Measurements from ENCODE around the gene NAV3. TPM values are rescaled to one million over a fixed set of nuclear protein-coding genes. Genes with fewer than 3 reads are reported as not detected.

NAV3 gene
- total RNA-seq, 2 donors from 2014 or later: 0.08 TPM; not detected in 1

DNA sequence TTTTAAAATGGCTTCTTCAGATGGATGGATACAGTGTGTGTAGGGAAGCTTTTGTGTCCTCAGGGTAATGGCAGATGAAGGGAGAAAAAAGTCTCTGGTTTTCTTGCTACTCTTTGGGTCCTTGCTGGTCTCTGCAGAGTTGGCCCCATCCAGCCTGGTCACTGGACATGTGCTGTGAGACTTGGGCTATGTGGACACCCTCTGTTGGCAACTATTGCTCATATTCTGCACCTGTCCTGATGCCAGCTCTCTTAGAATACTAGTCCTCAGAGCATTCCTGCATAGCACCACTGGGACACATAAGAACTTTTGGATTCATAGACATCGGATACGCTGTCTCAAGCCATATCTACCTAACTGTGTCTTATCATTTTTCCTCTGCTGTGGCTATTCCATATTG, 20.0 kb downstream of the NAV3 start:
- no peak overlapping the region for H3K27ac Mint-ChIP-seq
- H3K27me3 Mint-ChIP-seq: no peaks in the 10 kb centered on the region
- H3K36me3 Mint-ChIP-seq (ENCODE audit: low read depth): no peaks in the 10 kb centered on the region
- no peaks in the 10 kb centered on the region for H3K9me3 ChIP-seq (ENCODE audit: control insufficient read depth, low read length, poor library complexity, severe bottlenecking)
- no peak overlapping the region for H3K4me3 Mint-ChIP-seq
- DNase-seq: no peak
- ATAC-seq: no peak
- no peaks in the 10 kb centered on the region for H3K4me1 Mint-ChIP-seq

DNA sequence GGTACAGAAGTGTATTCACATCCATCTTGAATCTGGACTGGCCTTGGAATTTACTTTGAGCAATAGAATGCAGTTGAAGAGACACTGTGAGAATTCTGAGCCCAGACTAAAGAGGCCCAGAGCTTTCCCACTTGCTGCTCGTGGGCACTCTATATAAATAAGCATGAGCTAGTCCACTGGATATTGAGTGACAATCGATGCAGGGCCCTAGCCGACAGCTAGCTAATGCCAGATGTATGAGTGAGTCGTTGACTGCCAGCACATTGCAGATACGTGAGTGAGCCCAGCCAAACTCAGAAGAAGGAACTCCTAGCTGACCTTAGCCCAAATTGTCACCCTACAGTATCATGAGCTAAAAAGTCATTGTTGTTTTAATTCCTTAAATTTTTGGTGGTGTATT, 24.9 kb downstream of the NAV3 start:
- no peak for DNase-seq
- Mint-ChIP-seq H3K36me3 (ENCODE audit: low read depth) (no peaks in the 10 kb centered on the region), H3K27me3 (no peaks in the 10 kb centered on the region), H3K4me3 (no peak overlapping the region), H3K27ac (no peak overlapping the region), H3K4me1 (no peaks in the 10 kb centered on the region)
- no peaks in the 10 kb centered on the region for H3K9me3 ChIP-seq (ENCODE audit: control insufficient read depth, low read length, poor library complexity, severe bottlenecking)
- no peak for ATAC-seq

DNA sequence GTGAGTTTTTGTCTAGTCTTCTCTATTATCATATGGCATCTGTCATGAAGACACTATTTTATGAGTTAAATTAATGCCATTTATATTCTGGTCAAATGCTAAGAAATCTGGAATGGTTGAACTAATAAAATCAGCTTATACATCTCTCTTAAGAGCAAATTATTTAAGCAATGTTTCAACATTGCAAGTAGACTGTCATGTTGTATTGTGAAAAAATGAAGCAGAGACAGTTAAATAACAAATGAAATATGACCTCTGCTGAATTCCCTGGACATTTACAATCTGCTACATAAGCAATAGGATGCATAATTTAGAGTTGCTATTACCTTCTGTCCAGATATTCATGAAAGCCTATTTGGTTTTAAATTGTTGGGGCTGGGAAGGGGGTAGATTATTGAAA, 30.6 kb downstream of the NAV3 start:
- ATAC-seq (no peak), DNase-seq (no peak)
- Mint-ChIP-seq H3K36me3 (ENCODE audit: low read depth) (no peaks in the 10 kb centered on the region), H3K4me3 (no peak overlapping the region), H3K27me3 (no peaks in the 10 kb centered on the region), H3K4me1 (no peaks in the 10 kb centered on the region), H3K27ac (no peak overlapping the region)
- no peaks in the 10 kb centered on the region for H3K9me3 ChIP-seq (ENCODE audit: control insufficient read depth, low read length, poor library complexity, severe bottlenecking)

DNA sequence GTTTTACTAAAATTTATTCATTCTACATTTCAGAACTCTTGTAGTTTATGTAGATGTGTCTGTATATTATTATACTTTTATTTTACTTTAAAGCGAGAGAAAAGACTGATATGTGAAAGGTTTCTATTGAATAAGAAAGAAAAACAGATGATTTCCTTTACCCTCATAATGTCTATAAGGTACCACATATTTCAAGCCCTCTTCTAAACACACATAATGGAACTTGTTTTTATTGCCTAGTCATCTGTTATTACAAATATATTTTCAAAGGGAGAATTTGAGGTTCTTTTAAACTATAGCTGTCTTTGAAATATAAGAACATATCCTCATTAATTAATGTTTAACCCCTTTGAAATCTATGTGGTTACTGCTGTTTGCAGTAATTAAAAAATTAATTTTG, 34.5 kb downstream of the NAV3 start:
- no peaks in the 10 kb centered on the region for H3K9me3 ChIP-seq (ENCODE audit: control insufficient read depth, low read length, poor library complexity, severe bottlenecking)
- Mint-ChIP-seq H3K4me1 (no peaks in the 10 kb centered on the region), H3K27me3 (no peaks in the 10 kb centered on the region), H3K4me3 (no peak overlapping the region), H3K36me3 (ENCODE audit: low read depth) (no peaks in the 10 kb centered on the region), H3K27ac (no peak overlapping the region)
- no peak for DNase-seq
- no peak for ATAC-seq

DNA sequence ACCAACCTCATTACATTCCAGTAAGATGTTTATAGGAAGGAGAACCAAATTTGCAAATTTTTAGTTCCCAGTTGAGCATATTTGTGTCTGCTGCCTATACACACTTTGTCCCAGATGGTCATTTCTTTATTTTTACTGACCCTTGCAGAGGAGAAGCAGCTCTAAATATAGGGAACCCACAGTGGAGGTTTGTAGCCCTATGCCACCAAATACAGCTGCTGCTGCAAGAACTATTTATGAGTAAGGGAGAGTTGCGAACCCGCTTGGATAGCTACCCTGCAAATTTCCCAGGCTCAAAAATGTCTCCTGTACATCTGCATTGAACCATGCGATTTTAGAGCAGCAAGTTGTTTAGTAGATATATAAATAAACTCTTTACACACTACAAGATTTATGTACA, 48.2 kb downstream of the NAV3 start:
- H3K4me3 Mint-ChIP-seq: no peak overlapping the region
- no peaks in the 10 kb centered on the region for H3K27me3 Mint-ChIP-seq
- H3K27ac Mint-ChIP-seq: no peak overlapping the region

DNA sequence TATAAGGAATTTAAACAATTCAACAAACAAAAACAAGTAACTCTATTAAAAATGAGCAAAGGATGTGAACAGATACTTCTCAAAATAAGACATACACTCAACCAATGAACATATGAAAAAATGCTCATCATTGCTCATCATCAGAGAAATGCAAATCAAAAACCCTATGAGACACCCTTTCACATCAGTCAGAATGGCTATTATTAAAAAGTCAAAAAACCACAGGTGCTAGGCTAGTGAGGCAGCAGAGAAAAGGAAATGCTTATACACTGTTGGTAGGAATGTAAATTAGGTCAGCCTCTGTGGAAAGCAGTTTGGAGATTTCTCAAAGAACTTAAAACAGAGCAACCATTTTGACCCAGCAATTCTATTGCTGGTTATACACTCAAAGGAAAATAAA, 52.0 kb downstream of the NAV3 start:
- no peak overlapping the region for H3K27ac Mint-ChIP-seq
- DNase-seq (no peak), ATAC-seq (no peak)
- no peaks in the 10 kb centered on the region for H3K36me3 Mint-ChIP-seq (ENCODE audit: low read depth)
- H3K4me3 Mint-ChIP-seq: no peak overlapping the region
- H3K27me3 Mint-ChIP-seq: no peaks in the 10 kb centered on the region
- H3K4me1 Mint-ChIP-seq: no peaks in the 10 kb centered on the region
- no peaks in the 10 kb centered on the region for H3K9me3 ChIP-seq (ENCODE audit: control insufficient read depth, low read length, poor library complexity, severe bottlenecking)

More for the DNA sequence above, 48.2 kb downstream of the NAV3 start:
- ATAC-seq (no peak), DNase-seq (no peak)
- no peaks in the 10 kb centered on the region for H3K9me3 ChIP-seq (ENCODE audit: control insufficient read depth, low read length, poor library complexity, severe bottlenecking)
- H3K36me3 Mint-ChIP-seq (ENCODE audit: low read depth): no peaks in the 10 kb centered on the region
- H3K4me1 Mint-ChIP-seq: no peaks in the 10 kb centered on the region

DNA sequence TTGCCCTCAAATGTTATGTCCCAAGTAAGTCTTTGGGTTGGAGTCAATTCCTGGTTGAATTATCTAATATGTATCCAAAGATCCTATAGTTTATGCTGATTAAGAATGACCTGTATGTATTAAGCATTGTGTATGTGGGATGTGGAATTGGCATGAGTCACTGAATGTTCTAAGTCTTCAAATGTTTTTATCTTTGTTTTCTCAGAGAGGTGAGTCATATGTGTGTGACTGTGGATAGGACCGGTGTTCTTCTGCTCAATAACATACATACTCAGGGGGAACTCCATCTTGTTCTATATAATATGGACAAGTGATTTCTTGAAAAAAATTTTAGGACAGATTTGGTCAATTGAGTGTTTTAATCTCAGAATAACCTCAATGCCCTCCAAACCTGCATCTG, 57.9 kb downstream of the NAV3 start:
- H3K27ac Mint-ChIP-seq: no peak overlapping the region
- no peaks in the 10 kb centered on the region for H3K4me1 Mint-ChIP-seq
- H3K36me3 Mint-ChIP-seq (ENCODE audit: low read depth): no peaks in the 10 kb centered on the region
- H3K27me3 Mint-ChIP-seq: no peaks in the 10 kb centered on the region
- no peaks in the 10 kb centered on the region for H3K9me3 ChIP-seq (ENCODE audit: control insufficient read depth, low read length, poor library complexity, severe bottlenecking)
- no peak for DNase-seq
- H3K4me3 Mint-ChIP-seq: no peak overlapping the region
- ATAC-seq: no peak

DNA sequence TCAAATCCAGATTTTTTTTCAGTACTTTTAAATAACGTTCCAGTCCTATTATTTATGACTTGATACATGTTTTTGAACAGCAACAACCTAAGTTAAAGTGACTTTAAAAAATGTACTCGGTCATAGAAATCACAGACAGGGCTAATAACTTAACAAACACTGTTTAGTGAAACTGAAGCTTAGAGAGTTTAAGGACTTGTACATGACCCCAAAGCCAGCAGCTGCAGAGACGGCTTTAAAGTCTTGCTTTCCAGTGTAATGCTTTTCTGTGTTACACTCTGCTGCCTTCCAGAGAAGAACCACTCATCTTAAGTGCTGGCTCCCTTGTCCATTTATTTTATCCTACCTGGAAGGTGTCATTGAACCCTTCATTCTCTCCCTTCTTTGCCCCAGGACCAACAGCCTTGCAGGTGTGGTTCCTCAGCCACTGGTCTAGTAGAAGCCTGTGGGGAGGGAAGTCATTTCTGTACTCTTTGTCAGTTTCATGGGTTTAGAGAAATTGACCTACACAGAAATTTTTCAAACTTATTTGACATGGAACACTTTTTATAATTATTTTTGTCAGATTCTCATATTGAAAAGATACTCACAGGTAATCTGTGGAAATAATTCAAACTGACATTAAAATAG, 60.9 kb downstream of the NAV3 start:
- DNase-seq: no peak
- H3K27me3 Mint-ChIP-seq: no peaks in the 10 kb centered on the region
- H3K4me1 Mint-ChIP-seq: no peaks in the 10 kb centered on the region
- no peak overlapping the region for H3K27ac Mint-ChIP-seq
- H3K36me3 Mint-ChIP-seq (ENCODE audit: low read depth): no peaks in the 10 kb centered on the region
- H3K9me3 ChIP-seq (ENCODE audit: control insufficient read depth, low read length, poor library complexity, severe bottlenecking): no peaks in the 10 kb centered on the region
- no peak for ATAC-seq
- H3K4me3 Mint-ChIP-seq: no peak overlapping the region

DNA sequence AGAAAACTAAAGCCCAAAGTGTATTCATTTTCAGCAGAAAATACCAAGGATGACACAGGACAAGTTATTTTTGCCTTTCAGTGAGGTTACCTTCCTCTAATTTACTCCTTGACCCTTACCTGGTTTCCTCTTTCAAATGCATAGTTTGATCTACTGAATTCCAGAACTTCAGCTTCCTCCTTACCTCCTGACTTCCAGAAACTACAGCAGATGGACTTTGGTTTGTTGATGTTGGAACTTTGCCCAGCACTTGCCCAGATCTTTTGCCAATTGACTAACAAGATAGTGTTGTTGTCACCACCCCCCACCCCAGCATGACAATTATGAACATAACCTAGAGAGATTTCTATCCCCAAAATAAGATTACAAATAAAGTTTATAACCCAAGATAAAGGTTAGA, 63.2 kb downstream of the NAV3 start:
- ATAC-seq (no peak), DNase-seq (no peak)
- H3K9me3 ChIP-seq (ENCODE audit: control insufficient read depth, low read length, poor library complexity, severe bottlenecking): no peaks in the 10 kb centered on the region
- Mint-ChIP-seq H3K27ac (no peak overlapping the region), H3K36me3 (ENCODE audit: low read depth) (no peaks in the 10 kb centered on the region), H3K4me3 (no peak overlapping the region), H3K4me1 (no peaks in the 10 kb centered on the region), H3K27me3 (no peaks in the 10 kb centered on the region)

DNA sequence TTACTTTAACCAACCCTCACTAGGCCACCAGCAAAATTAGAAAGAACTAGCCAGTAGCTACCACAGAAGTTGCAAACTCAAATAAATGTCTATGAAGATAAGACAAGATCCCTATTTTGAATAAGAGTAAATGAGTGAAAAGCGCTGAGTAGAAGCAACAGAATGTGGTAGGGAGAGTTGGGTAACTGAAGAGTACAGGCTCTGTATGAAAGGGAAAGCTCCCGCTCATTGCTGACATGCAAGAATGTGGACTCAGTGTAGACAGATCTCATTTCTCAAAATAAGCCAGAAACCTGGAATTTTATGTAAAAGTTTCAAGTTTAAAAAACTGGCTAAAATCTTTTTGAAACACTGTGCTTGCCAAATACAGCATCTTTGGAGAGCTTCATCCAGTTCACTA, 63.9 kb downstream of the NAV3 start:
- H3K4me3 Mint-ChIP-seq: no peak overlapping the region
- H3K36me3 Mint-ChIP-seq (ENCODE audit: low read depth): no peaks in the 10 kb centered on the region

DNA sequence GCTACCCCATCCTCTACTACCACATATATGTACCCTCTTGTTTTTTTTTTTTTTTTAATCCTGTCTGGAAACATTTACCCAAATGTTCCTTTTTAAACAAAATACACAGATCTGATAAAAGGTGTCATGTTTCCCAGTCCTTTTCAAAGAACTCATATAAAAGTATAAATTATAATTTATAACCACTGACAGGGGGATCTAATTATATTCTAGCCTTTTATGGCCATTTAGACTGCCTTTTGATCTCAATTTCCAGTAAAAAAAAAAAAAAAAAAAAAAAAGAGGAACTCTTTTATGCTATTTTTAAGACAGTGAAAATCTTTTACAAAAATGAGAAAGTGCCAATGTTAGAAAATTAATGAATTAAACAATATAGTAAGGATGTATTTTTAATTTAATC, 65.0 kb downstream of the NAV3 start:
- Mint-ChIP-seq H3K27ac (no peak overlapping the region), H3K36me3 (ENCODE audit: low read depth) (no peaks in the 10 kb centered on the region), H3K27me3 (no peaks in the 10 kb centered on the region), H3K4me3 (no peak overlapping the region), H3K4me1 (no peaks in the 10 kb centered on the region)
- no peaks in the 10 kb centered on the region for H3K9me3 ChIP-seq (ENCODE audit: control insufficient read depth, low read length, poor library complexity, severe bottlenecking)
- ATAC-seq: no peak
- DNase-seq: no peak

More for the DNA sequence above, 63.9 kb downstream of the NAV3 start:
- Mint-ChIP-seq H3K27me3 (no peaks in the 10 kb centered on the region), H3K27ac (no peak overlapping the region), H3K4me1 (no peaks in the 10 kb centered on the region)
- ATAC-seq: no peak
- H3K9me3 ChIP-seq (ENCODE audit: control insufficient read depth, low read length, poor library complexity, severe bottlenecking): no peaks in the 10 kb centered on the region
- no peak for DNase-seq

DNA sequence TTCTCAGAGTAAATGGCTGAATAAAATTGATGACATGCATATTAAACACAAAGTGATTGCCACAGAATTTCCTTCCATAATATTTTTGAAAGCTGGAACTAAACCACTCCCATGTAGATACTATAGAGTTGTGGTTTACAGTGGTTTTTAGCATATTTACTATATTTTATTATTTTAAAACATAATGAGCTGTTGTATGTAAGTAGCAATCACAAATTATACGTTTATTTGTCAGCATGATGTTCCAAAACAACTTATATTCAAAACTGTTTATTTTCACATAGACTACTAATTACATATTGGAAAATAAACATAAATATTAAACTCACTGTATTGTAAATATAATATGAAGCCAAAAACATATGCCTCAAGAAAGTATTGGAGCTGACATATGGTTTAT, 77.2 kb downstream of the NAV3 start:
- no peaks in the 10 kb centered on the region for H3K9me3 ChIP-seq (ENCODE audit: control insufficient read depth, low read length, poor library complexity, severe bottlenecking)
- H3K36me3 Mint-ChIP-seq (ENCODE audit: low read depth): no peaks in the 10 kb centered on the region
- no peak overlapping the region for H3K4me3 Mint-ChIP-seq
- no peaks in the 10 kb centered on the region for H3K4me1 Mint-ChIP-seq
- ATAC-seq (no peak), DNase-seq (no peak)
- no peaks in the 10 kb centered on the region for H3K27me3 Mint-ChIP-seq
- no peak overlapping the region for H3K27ac Mint-ChIP-seq

DNA sequence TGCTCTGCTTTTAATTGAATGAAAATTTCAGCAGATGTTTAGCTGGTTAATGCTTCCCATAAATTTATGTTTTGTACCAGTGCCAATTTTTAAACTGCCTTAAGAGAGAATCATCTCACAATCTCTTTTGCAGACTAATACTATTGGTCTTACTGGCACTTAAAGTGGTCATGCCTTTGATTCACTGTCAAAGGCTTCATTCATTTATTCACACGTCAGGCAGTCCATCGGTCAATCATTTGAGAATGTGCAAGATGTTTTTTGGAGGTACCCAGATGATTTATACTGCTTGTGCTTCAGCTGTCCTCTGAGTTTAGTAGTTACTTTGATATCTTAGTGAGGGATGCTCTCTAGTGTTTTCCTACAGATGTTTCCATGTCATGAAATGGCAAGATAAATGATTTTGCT, 83.4 kb downstream of the NAV3 start:
- H3K36me3 Mint-ChIP-seq (ENCODE audit: low read depth): no peaks in the 10 kb centered on the region
- DNase-seq: no peak
- no peaks in the 10 kb centered on the region for H3K4me1 Mint-ChIP-seq
- no peaks in the 10 kb centered on the region for H3K9me3 ChIP-seq (ENCODE audit: control insufficient read depth, low read length, poor library complexity, severe bottlenecking)
- H3K27ac Mint-ChIP-seq: no peak overlapping the region
- no peaks in the 10 kb centered on the region for H3K27me3 Mint-ChIP-seq
- no peak overlapping the region for H3K4me3 Mint-ChIP-seq
- ATAC-seq: no peak

DNA sequence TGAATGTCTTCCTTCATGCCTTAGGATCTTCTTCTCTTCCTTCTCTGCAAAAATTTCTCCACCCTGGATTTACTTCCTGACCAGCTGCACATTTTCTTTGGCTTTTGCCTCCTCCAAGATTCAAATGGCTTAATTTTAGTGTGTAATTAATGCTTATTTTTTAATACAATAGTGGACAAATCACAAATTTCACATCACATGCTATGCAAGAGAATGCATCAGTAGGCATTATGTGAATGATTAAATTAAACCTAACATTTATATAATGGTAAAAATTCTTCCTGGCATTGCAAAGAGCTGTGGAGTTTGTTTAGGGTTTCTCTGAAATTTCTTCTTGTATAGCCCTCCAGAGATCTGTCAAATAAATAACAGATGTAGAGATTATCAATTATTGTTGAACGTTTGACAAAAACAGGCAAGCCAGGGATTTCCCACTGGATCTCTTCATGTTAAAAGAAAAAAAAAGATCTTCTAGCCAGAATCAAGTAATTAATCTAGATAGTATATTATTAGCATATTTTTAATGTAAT, 84.4 kb downstream of the NAV3 start:
- Mint-ChIP-seq H3K4me1 (no peaks in the 10 kb centered on the region), H3K36me3 (ENCODE audit: low read depth) (no peaks in the 10 kb centered on the region), H3K27ac (no peak overlapping the region), H3K4me3 (no peak overlapping the region), H3K27me3 (no peaks in the 10 kb centered on the region)
- ATAC-seq: no peak
- no peak for DNase-seq
- no peaks in the 10 kb centered on the region for H3K9me3 ChIP-seq (ENCODE audit: control insufficient read depth, low read length, poor library complexity, severe bottlenecking)
